GM12892 (cell line): ENCODE measurements around the gene RBP3.

ENCODE experiments used
- POLR2A ChIP-seq: IDR thresholded peaks from 2 replicates; pipeline ENCODE4 v1.6.1; 2011; ENCODE audit warnings: low read depth, low read length, control low read depth
- POLR2AphosphoS5 ChIP-seq: IDR thresholded peaks from 2 replicates; pipeline ENCODE4 v1.6.1; 2011; ENCODE audit warnings: low read depth, low read length, control low read depth
- TAF1 ChIP-seq: IDR thresholded peaks from 2 replicates; pipeline ENCODE4 v1.6.1; 2011; ENCODE audit warnings: low read depth, mild to moderate bottlenecking, control low read depth, low read length, borderline replicate concordance

DNA sequence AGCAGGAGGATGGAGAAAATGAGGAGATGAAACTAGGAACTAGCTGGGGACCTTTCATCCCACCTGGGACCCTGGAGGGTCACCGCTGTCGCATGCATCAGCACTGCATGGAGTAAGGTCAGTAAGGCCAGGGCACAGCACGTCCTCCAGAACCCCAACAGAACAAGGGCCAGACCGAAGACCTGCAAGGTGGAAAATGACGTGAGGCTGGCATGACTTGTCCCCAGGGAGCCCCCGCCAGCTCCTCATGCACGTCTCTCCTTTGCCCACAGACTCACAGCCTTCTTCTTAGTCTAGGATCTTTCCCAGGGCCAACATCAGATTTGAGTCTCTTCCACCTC, 31.3 kb downstream of the RBP3 start:
- TF ChIP-seq TAF1 = no peak
- no peak for TF ChIP-seq POLR2A
- TF ChIP-seq POLR2AphosphoS5 = no peak
